Suprapubic skin (tissue), 3 donors: ENCODE data around the gene COG5.

ENCODE experiments used
- POLR2A ChIP-seq, 2 donors: fragments of 450-650 bp; IDR thresholded peaks; one replicate each; pipeline ENCODE4 v1.6.1; 2017; ENCODE audit warnings: antibody characterized with exemption in 2 of 2, mild to moderate bottlenecking in 2 of 2, moderate library complexity in 2 of 2
- TF ChIP-seq, protein P1 (sequence below), 2 donors: fragments of 200-600 bp in 1 of 2; fragments of 450-650 bp in 1 of 2; sonication (generic) in 1 of 2; IDR thresholded peaks; one replicate each; pipeline ENCODE4 v1.5.1; 2016 to 2019; ENCODE audit warnings: antibody characterized with exemption in 2 of 2, mild to moderate bottlenecking in 1 of 2, moderate library complexity in 1 of 2

GRCh38 chr7:107161415-107161814 lies 402.3 kb downstream of the COG5 start:
- TF ChIP-seq POLR2A (IDR thresholded peaks at IDR 0.05): no peak
- TF ChIP-seq, protein P1, sequence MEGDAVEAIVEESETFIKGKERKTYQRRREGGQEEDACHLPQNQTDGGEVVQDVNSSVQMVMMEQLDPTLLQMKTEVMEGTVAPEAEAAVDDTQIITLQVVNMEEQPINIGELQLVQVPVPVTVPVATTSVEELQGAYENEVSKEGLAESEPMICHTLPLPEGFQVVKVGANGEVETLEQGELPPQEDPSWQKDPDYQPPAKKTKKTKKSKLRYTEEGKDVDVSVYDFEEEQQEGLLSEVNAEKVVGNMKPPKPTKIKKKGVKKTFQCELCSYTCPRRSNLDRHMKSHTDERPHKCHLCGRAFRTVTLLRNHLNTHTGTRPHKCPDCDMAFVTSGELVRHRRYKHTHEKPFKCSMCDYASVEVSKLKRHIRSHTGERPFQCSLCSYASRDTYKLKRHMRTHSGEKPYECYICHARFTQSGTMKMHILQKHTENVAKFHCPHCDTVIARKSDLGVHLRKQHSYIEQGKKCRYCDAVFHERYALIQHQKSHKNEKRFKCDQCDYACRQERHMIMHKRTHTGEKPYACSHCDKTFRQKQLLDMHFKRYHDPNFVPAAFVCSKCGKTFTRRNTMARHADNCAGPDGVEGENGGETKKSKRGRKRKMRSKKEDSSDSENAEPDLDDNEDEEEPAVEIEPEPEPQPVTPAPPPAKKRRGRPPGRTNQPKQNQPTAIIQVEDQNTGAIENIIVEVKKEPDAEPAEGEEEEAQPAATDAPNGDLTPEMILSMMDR (IDR thresholded peaks at IDR 0.05): no peak
